K562 (cell line): ENCODE data around the gene AP5M1. TPM values are rescaled to one million over a fixed set of nuclear protein-coding genes. Genes with fewer than 3 reads are reported as not detected.

Experiments used
- ATAC-seq: fragments of 200-7000 bp; cut with Tn5 transposase; 3 replicates; pipeline ENCODE4 v1.9.1; 2020; ENCODE audit warnings: moderate library complexity
- BruUV-seq: library from RNA; stranded (reverse); fragments of 400-500 nt; replicated peaks from 2 replicates; lab custom pipeline; 2021; lab: Mats Ljungman, UMichigan
- CTCF ChIA-PET: fragments of 300-600 bp; formaldehyde crosslinking; extraction: SDS; loops from one replicate; lab custom pipeline; 2021; ENCODE audit warnings: low intra/inter-chr PET ratio; lab: Yijun Ruan, JAX
- POLR2A ChIA-PET: fragments of 300-600, 350-650 bp; sonication (Branson Sonifier 250); formaldehyde crosslinking; extraction: SDS; loops from one replicate; lab custom pipeline; 2021; ENCODE audit warnings: antibody characterized with exemption, inconsistent platforms; lab: Yijun Ruan, JAX
- DNase-seq, 4 experiments: peaks; one replicate each; pipeline versions ENCODE4 v3.0.0 to v3.0.0-alpha.2; 2011 to 2018; ENCODE audit warnings: low spot score in 3 of 4, mixed read lengths in 3 of 4; ENCODE audit errors: extremely low read depth in 1 of 4
- FAIRE-seq: peaks from 2 replicates; lab custom pipeline; 2011; peaks lifted over from hg19 to GRCh38; lab: Jason Lieb, UNC
- H2AFZ ChIP-seq: 2 replicates; pipeline ENCODE4 v1.6.0; 2011; ENCODE audit warnings: low read depth, low read length, control low read depth, inconsistent platforms
- H3K27ac ChIP-seq: fragments of 200-600 bp; 3 replicates; pipeline ENCODE4 v1.8.0; 2011; ENCODE audit warnings: low read depth, mild to moderate bottlenecking, control low read depth, inconsistent platforms, low read length, moderate library complexity, mixed read lengths; ENCODE audit errors: extremely low read depth
- H3K27me3 ChIP-seq, 2 experiments: fragments of 300-600 bp in 1 of 2; 2 replicates in 1 of 2; 3 replicates in 1 of 2; pipeline versions ENCODE4 v1.6.0 to v1.8.0; 2011; ENCODE audit warnings: inconsistent platforms in 2 of 2, low read length in 2 of 2, mild to moderate bottlenecking in 1 of 2, mixed read lengths in 1 of 2, moderate library complexity in 1 of 2; ENCODE audit not compliant: control insufficient read depth in 2 of 2, insufficient read depth in 2 of 2
- H3K36me3 ChIP-seq: fragments of 300-600 bp; 3 replicates; pipeline ENCODE4 v1.8.0; 2011; ENCODE audit warnings: mild to moderate bottlenecking, low read length, inconsistent platforms; ENCODE audit not compliant: control insufficient read depth, insufficient read depth
- H3K4me1 ChIP-seq, 2 experiments: fragments of 200-600 bp in 1 of 2; replicated peaks in 1 of 2; 2 replicates in 1 of 2; 3 replicates in 1 of 2; pipeline versions ENCODE4 v1.5.1 to v1.8.0; 2011; ENCODE audit warnings: inconsistent platforms in 2 of 2, low read length in 2 of 2, mild to moderate bottlenecking in 1 of 2, mixed read lengths in 1 of 2, moderate library complexity in 1 of 2; ENCODE audit not compliant: control insufficient read depth in 2 of 2, insufficient read depth in 2 of 2
- H3K4me2 ChIP-seq: 2 replicates; pipeline ENCODE4 v1.6.1; 2011; ENCODE audit warnings: low read length, control low read depth, inconsistent platforms, mixed read lengths; ENCODE audit not compliant: insufficient read depth
- H3K4me3 ChIP-seq: fragments of 200-600 bp; sonication (generic), shearing (Covaris generic); 2 replicates; pipeline ENCODE4 v1.5.1; 2016; ENCODE audit warnings: control low read depth, inconsistent platforms
- H3K79me2 ChIP-seq: fragments of 200-600 bp; 3 replicates; pipeline ENCODE4 v1.8.0; 2011; ENCODE audit warnings: low read length, inconsistent platforms; ENCODE audit not compliant: control insufficient read depth, insufficient read depth
- H3K9ac ChIP-seq, 2 experiments: 2 replicates each; pipeline versions ENCODE4 v1.6.0 to v1.6.1; 2011; ENCODE audit warnings: low read depth in 2 of 2, low read length in 2 of 2, control low read depth in 1 of 2, inconsistent platforms in 1 of 2, mild to moderate bottlenecking in 1 of 2, mixed read lengths in 1 of 2; ENCODE audit not compliant: insufficient read depth in 1 of 2
- H3K9me1 ChIP-seq: one replicate; pipeline ENCODE4 v1.6.0; 2011; ENCODE audit warnings: inconsistent platforms, mild to moderate bottlenecking, low read length, moderate library complexity; ENCODE audit not compliant: control insufficient read depth, insufficient read depth
- H3K9me3 ChIP-seq: replicated peaks from 2 replicates; pipeline ENCODE4 v1.5.1; 2011; ENCODE audit warnings: low read depth, low read length, inconsistent platforms; ENCODE audit not compliant: control insufficient read depth, insufficient read depth
- H4K20me1 ChIP-seq: replicated peaks from 2 replicates; pipeline ENCODE4 v1.6.1; 2011; ENCODE audit warnings: low read length, inconsistent platforms, mixed read lengths; ENCODE audit not compliant: control insufficient read depth, insufficient read depth
- ADNP ChIP-seq: fragments of 200-800 bp; sonication (Bioruptor generic); IDR thresholded peaks from 2 replicates; pipeline ENCODE4 v1.6.1; 2016; ENCODE audit warnings: missing genetic modification characterization, missing compliant biosample characterization
- ARID1B ChIP-seq: fragments of 450-650 bp; IDR thresholded peaks from 2 replicates; pipeline ENCODE4 v1.6.1; 2016; ENCODE audit warnings: antibody characterized with exemption, mild to moderate bottlenecking, inconsistent platforms
- ATF7 ChIP-seq: fragments of 450-650 bp; IDR thresholded peaks from 2 replicates; pipeline ENCODE4 v1.7.1; 2014; ENCODE audit warnings: mild to moderate bottlenecking, moderate library complexity
- C11orf30 ChIP-seq: fragments of 450-650 bp; IDR thresholded peaks from 2 replicates; pipeline ENCODE4 v1.6.1; 2016; ENCODE audit warnings: low read depth, mild to moderate bottlenecking
- CBFA2T3 ChIP-seq: fragments of 450-650 bp; IDR thresholded peaks from 2 replicates; pipeline ENCODE4 v1.6.1; 2017
- CCNT2 ChIP-seq: IDR thresholded peaks from 2 replicates; pipeline ENCODE4 v1.6.1; 2011; ENCODE audit warnings: borderline replicate concordance, low read depth, mild to moderate bottlenecking, moderate library complexity, mixed read lengths, low read length; ENCODE audit not compliant: insufficient read length; ENCODE audit errors: extremely low read depth
- DACH1 ChIP-seq: fragments of 450-650 bp; IDR thresholded peaks from 2 replicates; pipeline ENCODE4 v1.6.1; 2018; ENCODE audit not compliant: partially characterized antibody
- DPF2 ChIP-seq: fragments of 450-650 bp; IDR thresholded peaks from 2 replicates; pipeline ENCODE4 v1.6.1; 2016
- MEIS2 ChIP-seq: fragments of 450-650 bp; IDR thresholded peaks from 2 replicates; pipeline ENCODE4 v1.6.1; 2014; ENCODE audit warnings: mild to moderate bottlenecking; ENCODE audit not compliant: partially characterized antibody
- MTA2 ChIP-seq: fragments of 450-650 bp; IDR thresholded peaks from 2 replicates; pipeline ENCODE4 v1.6.1; 2016; ENCODE audit warnings: low read depth
- NCOA2 ChIP-seq, 2 experiments: fragments of 450-650 bp; IDR thresholded peaks; 2 replicates each; pipeline ENCODE4 v1.6.1; 2018; ENCODE audit warnings: mild to moderate bottlenecking in 2 of 2, moderate library complexity in 1 of 2; ENCODE audit not compliant: partially characterized antibody in 2 of 2
- NFIC ChIP-seq: fragments of 450-650 bp; IDR thresholded peaks from 2 replicates; pipeline ENCODE4 v1.6.1; 2017; ENCODE audit warnings: mild to moderate bottlenecking, inconsistent platforms
- PURB ChIP-seq: sonication (generic); formaldehyde crosslinking; IDR thresholded peaks from 2 replicates; pipeline ENCODE4 v1.9.0; 2021; ENCODE audit warnings: low read depth, mild to moderate bottlenecking, missing genetic modification reagents
- SMARCC2 ChIP-seq: fragments of 450-650 bp; IDR thresholded peaks from 2 replicates; pipeline ENCODE4 v1.6.1; 2017; ENCODE audit warnings: antibody characterized with exemption, moderate library complexity, mild to moderate bottlenecking, low read depth
- SOX6 ChIP-seq: fragments of 450-650 bp; IDR thresholded peaks from 2 replicates; pipeline ENCODE4 v1.6.1; 2014; ENCODE audit warnings: mild to moderate bottlenecking
- SUPT5H ChIP-seq: fragments of 450-650 bp; IDR thresholded peaks from 2 replicates; pipeline ENCODE4 v1.6.1; 2016
- TAL1 ChIP-seq: fragments of 450-650 bp; IDR thresholded peaks from 2 replicates; pipeline ENCODE4 v1.6.1; 2016; ENCODE audit warnings: mild to moderate bottlenecking
- TCF7L2 ChIP-seq: fragments of 150-350 bp; IDR thresholded peaks from 2 replicates; pipeline ENCODE4 v1.6.1; 2016; ENCODE audit warnings: low read depth, mild to moderate bottlenecking, low read length, moderate library complexity
- TEAD4 ChIP-seq, 2 experiments: sonication (generic) in 1 of 2; formaldehyde crosslinking in 1 of 2; IDR thresholded peaks; 2 replicates each; pipeline versions ENCODE4 v1.6.1 to v1.8.0; 2012 to 2022; ENCODE audit warnings: borderline replicate concordance in 1 of 2, inconsistent platforms in 1 of 2, low read length in 1 of 2, mild to moderate bottlenecking in 1 of 2, missing genetic modification reagents in 1 of 2
- ZNF134 ChIP-seq: fragments of 250-450 bp; sonication (Bioruptor Pico); conservative IDR thresholded peaks from 2 replicates; pipeline ENCODE4 v1.4.0; 2020
- ZNF316 ChIP-seq: fragments of 450-650 bp; IDR thresholded peaks from 2 replicates; pipeline ENCODE4 v1.6.1; 2016
- WGBS: fragments of 100-300 bp; shearing (Covaris generic); methylation state at CpG from one replicate; pipeline ENCODE4 v1.1.6; 2016; ENCODE audit warnings: low coverage, mixed read lengths; ENCODE audit not compliant: insufficient coverage; ENCODE audit errors: missing lambda C conversion rate; 5-methylcytosine and 5-hydroxymethylcytosine counted together
- in situ Hi-C: fragments of 300-500 bp; cut with MboI; formaldehyde crosslinking; loops from 4 replicates; pipeline ENCODE4 v1.15.0; 2018; ENCODE audit warnings: inconsistent platforms, mixed read lengths
- intact Hi-C: fragments of 100-400 bp; cut with micrococcal nuclease; formaldehyde crosslinking; loops from 2 replicates; pipeline ENCODE4 v1.14.2; 2022
- polyA plus RNA-seq, 8 experiments: library from polyadenylated mRNA; depleted of rRNA in 4 of 8; stranded (reverse) in 5 of 8; unstranded in 3 of 8; fragments of >200 nt; fragmentation: Nextera tagmentation in 2 of 8; fragmentation: Illumina TruSeq in 1 of 8; extraction: Ambion mirVana in 2 of 8; extraction: Trizol in 1 of 8; gene quantifications; 2 replicates each; pipeline versions ENCODE4 v1.2.1 to v1.2.3, GENCODE V29; 2011 to 2014; ENCODE audit warnings: inconsistent platforms in 1 of 8, missing spikeins in 1 of 8
- total RNA-seq, 7 experiments: library from RNA; depleted of rRNA in 6 of 7; stranded (reverse); fragments of >200 nt in 6 of 7; fragmentation: Illumina TruSeq in 2 of 7; extraction: Trizol in 2 of 7; gene quantifications; 2 replicates each; pipeline versions ENCODE4 v1.2.1 to v1.2.3, GENCODE V29; 2011 to 2021; ENCODE audit warnings: low replicate concordance in 1 of 7

AP5M1 gene
- total and polyA plus RNA-seq, 9 of the 15 experiments (the other 6 are each of a cell fraction or from before 2014, with no cell fraction given), result 16.1 to 51.7 (median 30.9) TPM

DNA sequence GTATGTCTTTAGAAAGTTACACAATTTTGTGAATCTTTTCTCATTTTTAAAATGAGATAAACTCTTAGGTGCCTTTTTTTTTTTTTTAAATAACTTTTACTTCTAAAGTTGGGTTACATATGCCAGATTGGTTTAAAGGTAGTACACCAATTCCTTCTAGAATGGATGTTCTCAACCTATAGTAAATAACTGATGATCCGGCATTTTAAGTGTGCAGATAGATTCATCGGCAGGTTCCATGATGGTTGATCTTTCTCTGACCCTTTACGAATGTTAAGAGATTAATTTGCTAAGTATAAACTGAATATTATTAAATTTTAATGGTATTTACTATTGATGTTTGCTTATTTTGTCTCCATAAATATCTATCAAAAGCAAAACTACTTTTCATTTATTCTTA, 8.3 kb downstream of the AP5M1 start:
- no peak overlapping the region for H3K9ac ChIP-seq
- no peak overlapping the region for H2AFZ ChIP-seq
- 96% methylated on average over 3 of the region's 3 CpGs for WGBS
- H3K9me1 ChIP-seq, result no peaks in the 10 kb centered on the region
- no peaks in the 10 kb centered on the region for H3K4me1 ChIP-seq
- ChIA-PET POLR2A (interaction anchor here (1.0 kb wide), 1 partner anchor 37 kb away, joined by 4 read pairs; no protein-coding TSS in a partner anchor), CTCF (no interaction called here)
- intact Hi-C loops, result no loop called here
- FAIRE-seq (no peak), ATAC-seq (no peak), DNase-seq (no peak)
- no peaks in the 10 kb centered on the region for H3K27me3 ChIP-seq
- H3K79me2 ChIP-seq, result peaks cover 38% of the 10 kb centered on the region
- no TSS peak for BruUV-seq
- H3K27ac ChIP-seq, result no peak overlapping the region
- H3K36me3 ChIP-seq, result peaks cover 51% of the 10 kb centered on the region
- H4K20me1 ChIP-seq, result no peaks in the 10 kb centered on the region
- TF ChIP-seq ZNF134 (CRISPR knock-in tag) (no peak), ZNF316 (peak; percentile 49; the same call in 1 of the 2 replicates), SMARCC2 (no peak)
- H3K9me3 ChIP-seq, result no peaks in the 10 kb centered on the region
- in situ Hi-C loops, result no loop called here
- no peak overlapping the region for H3K4me2 ChIP-seq
- H3K4me3 ChIP-seq, result no peak overlapping the region

DNA sequence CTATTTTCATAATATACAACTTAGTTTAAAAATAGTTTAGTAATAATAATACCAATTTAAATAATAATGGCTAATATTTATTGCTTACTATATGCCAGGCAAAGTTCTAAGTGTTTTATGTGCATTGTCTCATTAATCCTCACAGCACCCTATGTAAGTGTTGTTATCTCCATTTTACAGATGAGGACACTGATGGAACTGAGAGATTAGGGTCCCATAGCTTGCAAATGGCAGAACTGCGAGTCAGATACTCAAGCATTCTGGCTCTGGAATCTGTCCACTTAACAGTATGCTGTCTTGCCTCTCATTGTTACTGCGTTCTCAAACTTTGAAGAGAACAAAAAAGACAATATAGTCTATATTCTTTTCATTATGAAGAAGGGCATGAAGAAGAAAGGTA, 19.0 kb downstream of the AP5M1 start:
- ChIA-PET POLR2A (no interaction called here), CTCF (no interaction called here)
- Histone ChIP-seq H3K79me2 (no peaks in the 10 kb centered on the region), H3K4me2 (no peak overlapping the region), H3K9me3 (no peaks in the 10 kb centered on the region), H3K27ac (no peak overlapping the region), H3K4me1 (0 out of 5 replicates have a peak, but pooled peaks cover 0 to 4% of the 10 kb centered on the region in 2 experiments), H3K27me3 (no peaks in the 10 kb centered on the region), H3K9me1 (no peaks in the 10 kb centered on the region), H4K20me1 (no peaks in the 10 kb centered on the region), H2AFZ (no peak overlapping the region), H3K4me3 (no peak overlapping the region), H3K9ac (no peak overlapping the region), H3K36me3 (peaks cover 63% of the 10 kb centered on the region; the same call in 2 of the 3 replicates)
- DNase-seq (peak; percentile 10 to 57 (median 17)), FAIRE-seq (no peak), ATAC-seq (peak; percentile 65; the same call in 2 of the 3 replicates)
- BruUV-seq, result no TSS peak
- WGBS, result 28% methylated on average over 2 of the region's 2 CpGs
- in situ Hi-C loops (no loop called here), intact Hi-C loops (loop anchor here (5.0 kb wide), 1 partner anchor 75 kb away; no protein-coding TSS in a partner anchor)
- TF ChIP-seq TCF7L2 (no peak), NFIC (no peak), DACH1 (peak; percentile 64), CBFA2T3 (peak; percentile 69), SUPT5H (no peak), NCOA2 (IDR thresholded peaks at IDR 0.05; ENCODE audit: partially characterized antibody in 2 of 2) (no peak), PURB (CRISPR knock-in tag) (no peak), TEAD4 (IDR thresholded peaks at IDR 0.05; ENCODE audit: low read length) (peak; percentile 81), TEAD4 (CRISPR knock-in tag; IDR thresholded peaks at IDR 0.05; ENCODE audit: borderline replicate concordance) (no peak), SOX6 (peak; percentile 63; the same call in 1 of the 2 replicates), MTA2 (peak; percentile 53), DPF2 (peak; percentile 65; the same call in 1 of the 2 replicates), MEIS2 (peak; percentile 55), C11orf30 (no peak), ADNP (0 out of 2 replicates have a peak, but pooled peaks have one; percentile 39), TAL1 (peak; percentile 68), CCNT2 (peak; percentile 35), ARID1B (peak; percentile 79), ATF7 (no peak)
